ENCODE data around the gene NUP214. TPM values are rescaled to one million over a fixed set of nuclear protein-coding genes. Genes with fewer than 3 reads are reported as not detected.

NUP214 gene
- total RNA-seq, 1 donor from 2014 or later = 70.2 TPM

DNA sequence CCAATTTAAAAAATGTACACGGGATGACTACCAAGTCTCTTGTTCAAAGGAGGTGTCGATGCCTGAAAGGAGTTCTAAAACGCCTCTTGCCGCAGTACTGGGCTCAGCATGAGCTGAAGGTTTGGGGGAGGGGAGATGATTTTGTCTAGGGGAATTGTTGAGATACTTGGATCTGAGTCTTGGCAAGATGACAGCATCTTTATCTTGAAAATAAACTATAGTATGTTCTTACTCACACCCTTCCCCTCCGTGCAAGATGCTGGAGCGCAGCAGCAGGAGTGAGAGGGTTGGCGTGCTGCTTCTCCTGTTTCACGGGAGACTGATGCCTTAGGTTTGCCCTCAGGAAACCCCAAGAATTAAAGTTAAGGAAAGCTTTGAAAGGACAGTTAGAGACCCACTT is 103.6 kb downstream of the NUP214 start:
- no peaks in the 10 kb centered on the region for H3K27me3 ChIP-seq
- no peak for TF ChIP-seq CTCF (IDR thresholded peaks at IDR 0.05)
- no peak for TF ChIP-seq POLR2A (IDR thresholded peaks at IDR 0.05)
- no peak for TF ChIP-seq POLR2AphosphoS5 (IDR thresholded peaks at IDR 0.05; ENCODE audit: insufficient read depth in 1 of 2, low read depth in 1 of 2)
- no peaks in the 10 kb centered on the region for H3K9me3 ChIP-seq
- H3K4me1 ChIP-seq = peaks cover 16% of the 10 kb centered on the region
- peaks cover 0 to 48% of the 10 kb centered on the region in 2 donors for H3K36me3 ChIP-seq
- DNase-seq (ENCODE audit: extremely low spot score in 2 of 2) = no peak
- no peak overlapping the region for H3K4me3 ChIP-seq
- intact Hi-C loops (cut with DNase I) = no loop called here
- no peak overlapping the region for H3K27ac ChIP-seq

DNA sequence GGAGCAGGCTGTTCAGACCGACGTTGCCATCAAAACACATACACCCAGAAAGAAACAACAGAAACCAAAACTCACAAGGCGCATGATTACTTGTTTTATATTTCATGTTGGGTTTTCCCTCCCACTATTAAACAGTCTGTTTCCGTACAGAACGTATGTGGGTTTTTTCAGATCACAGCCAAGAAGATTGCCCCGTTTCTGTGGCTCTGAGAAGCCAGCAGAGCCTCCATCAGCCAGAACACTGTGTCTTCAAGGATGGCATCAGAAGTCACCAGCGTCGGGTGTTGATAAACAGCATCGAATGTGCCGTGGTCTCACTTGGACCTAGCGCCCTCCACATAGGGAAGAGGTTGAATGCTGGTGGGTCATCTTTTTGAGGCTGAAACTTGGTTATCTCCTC is 108.2 kb downstream of the NUP214 start:
- Histone ChIP-seq H3K9me3 (no peaks in the 10 kb centered on the region), H3K4me3 (no peak overlapping the region), H3K36me3 (peaks cover 0 to 56% of the 10 kb centered on the region in 2 donors), H3K4me1 (peaks cover 8% of the 10 kb centered on the region), H3K27ac (no peak overlapping the region), H3K27me3 (no peaks in the 10 kb centered on the region)
- no peak for TF ChIP-seq POLR2AphosphoS5 (IDR thresholded peaks at IDR 0.05; ENCODE audit: insufficient read depth in 1 of 2, low read depth in 1 of 2)
- intact Hi-C loops (cut with DNase I) = no loop called here
- no peak for DNase-seq (ENCODE audit: extremely low spot score in 2 of 2)

GRCh38 chr9:131233995-131234394 is 108.6 kb downstream of the NUP214 start:
- H3K9me3 ChIP-seq = no peaks in the 10 kb centered on the region
- no peak for DNase-seq (ENCODE audit: extremely low spot score in 2 of 2)
- H3K27ac ChIP-seq = no peak overlapping the region
- no peak for TF ChIP-seq CTCF (IDR thresholded peaks at IDR 0.05)
- no peak for TF ChIP-seq POLR2AphosphoS5 (IDR thresholded peaks at IDR 0.05; ENCODE audit: insufficient read depth in 1 of 2, low read depth in 1 of 2)
- TF ChIP-seq POLR2A (IDR thresholded peaks at IDR 0.05) = no peak
- intact Hi-C loops (cut with DNase I) = no loop called here
- H3K4me3 ChIP-seq = no peak overlapping the region
- H3K4me1 ChIP-seq = peaks cover 13% of the 10 kb centered on the region
- H3K27me3 ChIP-seq = no peaks in the 10 kb centered on the region
- peaks cover 0 to 56% of the 10 kb centered on the region in 2 donors for H3K36me3 ChIP-seq

DNA sequence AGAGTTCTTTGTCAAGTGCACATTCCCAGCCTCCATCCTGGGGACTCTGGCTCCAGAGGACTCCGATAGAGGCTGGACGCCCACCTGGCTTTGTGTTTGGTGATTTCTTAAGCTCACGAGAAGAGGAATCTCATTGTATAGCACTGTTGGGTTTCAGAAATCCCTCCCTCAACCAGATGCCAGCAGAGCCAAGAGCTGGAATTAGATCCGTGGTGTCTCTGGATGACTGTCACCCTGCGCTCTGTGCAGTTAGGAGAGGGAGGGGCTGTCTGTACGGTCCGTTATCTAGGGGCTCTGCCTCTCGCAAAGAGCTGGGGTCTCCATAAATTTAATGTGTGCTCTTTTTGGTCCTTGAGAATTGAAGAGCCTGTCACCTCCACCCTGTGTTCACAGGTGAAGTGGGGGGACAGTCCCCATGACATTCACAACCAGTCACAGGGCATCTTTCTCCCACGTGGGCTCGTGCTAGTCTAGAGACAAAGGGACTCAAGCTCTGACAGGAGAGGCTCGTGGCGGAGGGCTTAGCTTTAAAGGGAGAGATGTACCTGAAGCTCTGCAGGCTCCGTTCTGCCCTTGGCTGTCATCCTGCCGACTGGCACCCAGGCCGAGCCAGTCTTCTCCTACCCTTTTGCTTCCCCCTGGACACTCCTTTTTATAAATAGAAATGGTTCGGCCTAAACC is 109.6 kb downstream of the NUP214 start:
- no peak for TF ChIP-seq POLR2AphosphoS5 (IDR thresholded peaks at IDR 0.05; ENCODE audit: insufficient read depth in 1 of 2, low read depth in 1 of 2)
- TF ChIP-seq POLR2A (IDR thresholded peaks at IDR 0.05) = no peak
- no peak for TF ChIP-seq CTCF (IDR thresholded peaks at IDR 0.05)
- no peak overlapping the region for H3K27ac ChIP-seq
- intact Hi-C loops (cut with DNase I) = no loop called here
- peaks cover 0 to 49% of the 10 kb centered on the region in 2 donors for H3K36me3 ChIP-seq
- no peaks in the 10 kb centered on the region for H3K9me3 ChIP-seq
- H3K4me3 ChIP-seq = no peak overlapping the region
- H3K27me3 ChIP-seq = no peaks in the 10 kb centered on the region
- peaks cover 13% of the 10 kb centered on the region for H3K4me1 ChIP-seq
- DNase-seq (ENCODE audit: extremely low spot score in 2 of 2) = no peak

GRCh38 chr9:131235480-131235851 is 110.1 kb downstream of the NUP214 start:
- Histone ChIP-seq H3K4me1 (peaks cover 13% of the 10 kb centered on the region), H3K4me3 (no peak overlapping the region), H3K9me3 (no peaks in the 10 kb centered on the region), H3K36me3 (peaks cover 0 to 46% of the 10 kb centered on the region in 2 donors), H3K27ac (no peak overlapping the region), H3K27me3 (no peaks in the 10 kb centered on the region)
- DNase-seq (ENCODE audit: extremely low spot score in 2 of 2) = no peak
- intact Hi-C loops (cut with DNase I) = no loop called here
- no peak for TF ChIP-seq POLR2AphosphoS5 (IDR thresholded peaks at IDR 0.05; ENCODE audit: insufficient read depth in 1 of 2, low read depth in 1 of 2)
- no peak for TF ChIP-seq CTCF (IDR thresholded peaks at IDR 0.05)
- TF ChIP-seq POLR2A (IDR thresholded peaks at IDR 0.05) = no peak

Measured in vagina (tissue), 2 donors.